Activated CD8-positive, alpha-beta T cell treated with anti-CD3 and anti-CD28 coated beads, Interleukin-2, amount 10 ng/mL, durations not matched to agents 7 days and 5 days (primary cell): Measurements from ENCODE around the gene TMEM80. TPM values are rescaled to one million over a fixed set of nuclear protein-coding genes. Genes with fewer than 3 reads are reported as not detected.

Experiments
- ATAC-seq: fragments of 150-1000 bp; cut with Tn5 transposase; one replicate; pipeline ENCODE4 v1.10.0; 2021; ENCODE audit warnings: moderate library complexity
- CTCF ChIA-PET: fragments of 350-600 bp; sonication (Branson Sonifier 250); formaldehyde crosslinking; loops from one replicate; lab custom pipeline; 2021; ENCODE audit warnings: antibody characterized with exemption; lab: Charles Lee
- POLR2A ChIA-PET: fragments of 350-600 bp; sonication (Branson Sonifier 250); formaldehyde crosslinking; loops from one replicate; lab custom pipeline; 2021; ENCODE audit warnings: antibody characterized with exemption; lab: Charles Lee
- DNase-seq: peaks from one replicate; pipeline ENCODE4 v3.0.0-alpha.2; 2020
- H3K27ac Mint-ChIP-seq: one replicate; pipeline ENCODE4 v1.8.0; 2021; ENCODE audit warnings: mild to moderate bottlenecking, mixed read lengths
- H3K27me3 Mint-ChIP-seq: one replicate; pipeline ENCODE4 v1.8.0; 2021; ENCODE audit warnings: low read depth, mixed read lengths
- H3K36me3 Mint-ChIP-seq: one replicate; pipeline ENCODE4 v1.8.0; 2021; ENCODE audit warnings: low read depth, mixed read lengths
- H3K4me1 Mint-ChIP-seq: one replicate; pipeline ENCODE4 v1.8.0; 2021; ENCODE audit warnings: low read depth, mixed read lengths
- H3K4me3 Mint-ChIP-seq: one replicate; pipeline ENCODE4 v1.8.0; 2021; ENCODE audit warnings: mild to moderate bottlenecking, mixed read lengths
- H3K9me3 Mint-ChIP-seq: one replicate; pipeline ENCODE4 v1.8.0; 2022; ENCODE audit warnings: mixed read lengths; ENCODE audit not compliant: insufficient read depth
- total RNA-seq, 2 experiments: library from RNA; stranded (reverse); gene quantifications; one replicate each; pipeline ENCODE4 v1.2.3, GENCODE V29; 2021

The TMEM80 gene
- total RNA-seq, 2 experiments from 2014 or later, result 27.1 to 29.8 TPM

DNA sequence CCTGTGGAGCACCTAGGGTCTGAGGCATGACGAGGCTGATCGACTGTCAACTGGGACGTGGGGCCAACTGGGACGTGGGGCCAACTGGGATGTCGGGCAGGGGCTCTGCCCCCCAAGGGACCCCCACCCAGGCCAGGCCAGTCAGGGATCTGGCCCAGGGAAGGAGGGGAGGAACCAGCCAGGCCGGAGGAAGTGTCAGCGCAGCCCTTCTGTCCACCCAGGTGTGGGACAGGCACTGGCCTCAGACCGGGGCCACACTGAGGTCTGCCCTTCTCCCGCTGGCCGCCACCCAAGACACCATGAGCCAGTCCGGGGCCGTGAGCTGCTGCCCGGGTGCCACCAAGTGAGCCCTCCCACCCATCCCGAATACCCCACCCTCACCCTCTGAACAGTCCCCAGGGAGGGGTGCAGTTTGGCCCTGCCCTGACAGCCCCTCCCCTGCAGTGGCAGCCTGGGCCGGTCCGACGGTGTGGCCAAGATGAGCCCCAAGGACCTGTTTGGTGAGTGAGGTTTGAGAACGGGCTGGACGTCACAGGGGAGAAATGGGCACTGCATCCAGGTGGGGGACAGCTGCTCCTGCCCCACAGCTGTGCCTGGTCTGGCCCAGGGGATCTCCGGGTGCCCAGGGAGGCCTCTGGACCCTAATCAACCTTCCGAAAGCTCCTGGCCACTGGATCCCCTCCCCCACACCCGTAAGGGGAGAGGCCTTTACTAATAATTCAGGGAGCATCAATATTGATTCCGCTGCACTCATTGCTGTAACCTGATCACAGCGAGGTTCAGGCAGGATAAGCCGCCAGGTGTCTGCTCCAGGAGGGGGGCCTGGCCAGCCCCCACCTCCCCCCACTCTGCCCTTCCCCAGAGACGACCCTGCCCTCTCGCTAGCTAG lies 13.7 kb downstream of the TMEM80 start:
- H3K27me3 Mint-ChIP-seq, result peaks cover 8% of the 10 kb centered on the region
- ChIA-PET CTCF (no interaction called here), POLR2A (no interaction called here)
- H3K27ac Mint-ChIP-seq, result no peak overlapping the region
- H3K9me3 Mint-ChIP-seq, result no peaks in the 10 kb centered on the region
- DNase-seq (no peak), ATAC-seq (no peak)
- H3K36me3 Mint-ChIP-seq, result no peaks in the 10 kb centered on the region
- peaks cover 8% of the 10 kb centered on the region for H3K4me1 Mint-ChIP-seq
- no peak overlapping the region for H3K4me3 Mint-ChIP-seq

DNA sequence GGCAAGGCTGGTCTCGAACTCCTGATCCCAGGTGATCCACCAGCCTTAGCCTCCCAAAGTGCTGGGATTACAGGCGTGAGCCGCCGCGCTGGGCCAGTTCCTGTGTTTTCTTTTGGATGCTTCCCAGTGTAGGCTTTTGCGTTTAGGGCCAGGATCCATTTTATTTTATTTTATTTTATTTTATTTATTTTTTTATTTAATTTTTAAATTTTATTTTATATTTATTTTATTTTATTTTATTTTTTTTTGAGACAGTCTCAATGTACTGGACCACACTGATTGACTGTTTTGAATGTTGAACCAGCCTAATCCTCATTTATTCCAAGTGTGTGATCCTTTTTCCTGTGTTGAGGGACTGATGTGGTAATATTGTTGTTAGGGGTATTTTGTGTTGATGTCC lies 18.8 kb downstream of the TMEM80 start:
- H3K36me3 Mint-ChIP-seq, result no peaks in the 10 kb centered on the region
- ChIA-PET CTCF (no interaction called here), POLR2A (no interaction called here)
- peaks cover 9% of the 10 kb centered on the region for H3K27me3 Mint-ChIP-seq
- no peaks in the 10 kb centered on the region for H3K9me3 Mint-ChIP-seq
- peaks cover 5% of the 10 kb centered on the region for H3K4me1 Mint-ChIP-seq
- no peak for ATAC-seq
- H3K27ac Mint-ChIP-seq, result no peak overlapping the region
- H3K4me3 Mint-ChIP-seq, result no peak overlapping the region
- DNase-seq, result no peak

DNA sequence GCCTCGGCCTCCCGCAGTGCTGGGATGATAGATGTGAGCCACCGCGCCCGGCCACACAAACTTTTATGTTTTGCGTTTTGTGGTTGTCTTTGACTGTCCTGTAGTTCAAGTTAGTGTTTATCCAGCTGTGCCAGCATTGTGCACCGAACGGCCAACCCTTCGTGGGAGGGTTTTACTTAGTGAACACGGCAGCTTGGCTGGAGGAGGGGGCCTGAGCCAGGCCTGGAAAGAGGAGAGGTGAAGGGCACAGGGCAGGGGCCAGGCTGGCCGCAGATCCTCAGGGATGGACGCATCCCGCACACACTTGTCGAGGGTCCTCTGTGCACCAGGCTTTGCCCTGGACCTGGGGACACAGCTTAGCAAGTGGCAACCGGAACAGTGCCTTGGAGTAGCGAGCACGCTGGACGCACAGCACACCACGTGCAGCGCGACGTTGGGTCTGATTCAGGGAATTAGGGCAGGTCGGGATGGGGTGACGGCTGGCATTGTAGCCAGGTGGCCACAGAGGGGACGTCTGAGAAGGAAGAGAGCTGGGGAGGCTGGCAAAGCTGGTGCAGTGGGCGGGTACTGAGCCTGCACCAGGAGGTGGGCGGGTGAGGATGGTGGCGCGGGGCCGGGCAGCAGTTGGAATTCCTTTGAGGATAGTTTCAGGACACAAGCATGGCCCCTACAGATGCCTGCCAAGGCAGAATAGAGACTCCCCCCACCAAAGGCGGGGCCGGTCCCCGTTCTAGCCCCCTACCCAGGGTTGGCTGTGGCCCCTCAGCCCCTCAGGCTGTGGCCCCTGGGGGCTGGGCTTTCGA lies 23.8 kb downstream of the TMEM80 start:
- H3K9me3 Mint-ChIP-seq, result no peaks in the 10 kb centered on the region
- H3K4me1 Mint-ChIP-seq, result peaks cover 11% of the 10 kb centered on the region
- no peak overlapping the region for H3K4me3 Mint-ChIP-seq
- POLR2A ChIA-PET, result no interaction called here
- peaks cover 27% of the 10 kb centered on the region for H3K27me3 Mint-ChIP-seq
- H3K27ac Mint-ChIP-seq, result no peak overlapping the region
- DNase-seq (no peak), ATAC-seq (no peak)
- CTCF ChIA-PET, result no interaction called here
- H3K36me3 Mint-ChIP-seq, result no peaks in the 10 kb centered on the region

DNA sequence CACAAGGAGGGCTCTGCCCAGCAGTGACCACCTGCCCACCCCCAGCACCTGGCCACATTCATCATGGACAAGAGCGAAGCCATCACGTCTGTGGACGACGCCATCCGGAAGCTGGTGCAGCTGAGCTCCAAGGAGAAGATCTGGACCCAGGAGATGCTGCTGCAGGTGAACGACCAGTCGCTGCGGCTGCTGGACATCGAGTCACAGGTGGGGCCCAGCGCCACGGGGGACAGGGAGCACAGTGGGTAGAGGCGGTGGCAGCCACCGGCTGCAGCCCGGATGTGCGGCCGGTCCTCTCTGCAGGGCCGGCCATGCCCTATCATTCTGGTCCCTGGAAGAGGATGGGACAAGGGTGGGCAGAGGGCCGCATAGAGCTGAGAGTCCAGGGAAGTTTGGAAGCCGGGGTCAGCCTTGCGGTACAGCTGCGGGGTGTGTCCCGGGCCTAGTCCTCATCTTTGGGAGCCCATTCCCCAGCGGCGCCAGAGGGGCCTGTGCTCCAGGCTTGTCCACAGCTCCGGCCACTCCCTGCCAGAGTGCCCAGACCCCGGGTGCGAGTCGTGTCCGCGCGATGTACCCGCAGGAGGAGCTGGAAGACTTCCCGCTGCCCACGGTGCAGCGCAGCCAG lies 24.5 kb downstream of the TMEM80 start:
- no peak overlapping the region for H3K27ac Mint-ChIP-seq
- H3K4me3 Mint-ChIP-seq, result peak overlapping the region; percentile 15
- ATAC-seq, result no peak
- H3K27me3 Mint-ChIP-seq, result peaks cover 27% of the 10 kb centered on the region
- no peaks in the 10 kb centered on the region for H3K9me3 Mint-ChIP-seq
- no peaks in the 10 kb centered on the region for H3K36me3 Mint-ChIP-seq
- CTCF ChIA-PET, result interaction anchor here (1.0 kb wide), 1 partner anchor 165 kb away, joined by 3 read pairs; no protein-coding TSS in a partner anchor
- POLR2A ChIA-PET, result interaction anchor here (0.7 kb wide), 1 partner anchor 403 kb away, joined by 4 read pairs; no protein-coding TSS in a partner anchor
- DNase-seq, result no peak
- H3K4me1 Mint-ChIP-seq, result peaks cover 15% of the 10 kb centered on the region

DNA sequence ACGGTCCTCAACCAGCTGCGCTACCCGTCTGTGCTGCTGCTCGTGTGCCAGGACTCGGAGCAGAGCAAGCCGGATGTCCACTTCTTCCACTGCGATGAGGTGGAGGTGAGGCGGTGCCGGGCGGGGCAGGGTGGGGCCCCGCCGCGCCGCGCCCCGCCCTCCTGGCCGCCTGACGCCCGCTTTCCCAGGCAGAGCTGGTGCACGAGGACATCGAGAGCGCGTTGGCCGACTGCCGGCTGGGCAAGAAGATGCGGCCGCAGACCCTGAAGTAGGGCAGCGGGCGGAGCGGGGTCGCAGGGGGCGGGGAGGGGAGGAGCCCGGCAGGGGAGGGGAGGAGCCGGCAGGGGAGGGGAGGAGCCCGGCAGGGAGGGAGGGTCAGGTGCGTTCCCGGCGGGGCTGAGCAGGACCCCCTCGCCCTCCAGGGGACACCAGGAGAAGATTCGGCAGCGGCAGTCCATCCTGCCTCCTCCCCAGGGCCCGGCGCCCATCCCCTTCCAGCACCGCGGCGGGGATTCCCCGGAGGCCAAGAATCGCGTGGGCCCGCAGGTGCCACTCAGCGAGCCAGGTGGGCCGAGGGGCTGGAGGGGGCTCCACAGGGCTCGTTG lies 25.1 kb downstream of the TMEM80 start:
- Mint-ChIP-seq H3K27me3 (peaks cover 25% of the 10 kb centered on the region), H3K27ac (no peak overlapping the region), H3K9me3 (no peaks in the 10 kb centered on the region), H3K36me3 (no peaks in the 10 kb centered on the region), H3K4me3 (no peak overlapping the region), H3K4me1 (peaks cover 18% of the 10 kb centered on the region)
- ATAC-seq (peak; percentile 48), DNase-seq (peak; percentile 44)
- ChIA-PET CTCF (interaction anchor here (1.0 to 2.2 kb wide), 3 partner anchors 10 to 166 kb away, joined by 3 to 5 read pairs (median 4); no protein-coding TSS in a partner anchor), POLR2A (interaction anchor here (0.6 to 0.7 kb wide), 2 partner anchors 403 to 499 kb away, joined by 3 to 4 read pairs; no protein-coding TSS in a partner anchor)

DNA sequence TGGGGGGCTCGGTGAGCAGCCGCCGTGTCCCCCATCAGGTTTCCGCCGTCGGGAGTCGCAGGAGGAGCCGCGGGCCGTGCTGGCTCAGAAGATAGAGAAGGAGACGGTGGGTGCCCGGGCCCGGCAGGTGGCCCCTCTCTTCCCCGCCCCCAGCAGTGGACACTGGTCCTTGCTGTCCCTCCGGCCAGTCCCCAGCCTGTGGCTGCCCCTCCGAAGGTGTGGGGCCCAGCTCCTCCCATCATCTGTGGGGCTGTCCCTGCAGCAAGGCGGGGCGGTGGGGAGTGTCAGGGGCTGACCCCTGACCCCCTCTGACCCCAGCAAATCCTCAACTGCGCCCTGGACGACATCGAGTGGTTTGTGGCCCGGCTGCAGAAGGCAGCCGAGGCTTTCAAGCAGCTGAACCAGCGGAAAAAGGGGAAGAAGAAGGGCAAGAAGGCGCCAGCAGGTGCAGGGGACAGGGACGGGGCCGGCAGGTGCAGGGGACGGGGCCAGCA lies 25.7 kb downstream of the TMEM80 start:
- H3K4me3 Mint-ChIP-seq, result no peak overlapping the region
- POLR2A ChIA-PET, result interaction anchor here (0.6 to 1.4 kb wide), 3 partner anchors 24 to 499 kb away, joined by 3 to 6 read pairs (median 3); partner anchors contain the start of gene TMEM80
- H3K9me3 Mint-ChIP-seq, result no peaks in the 10 kb centered on the region
- CTCF ChIA-PET, result interaction anchor here (0.9 to 7.3 kb wide), 7 partner anchors 9 to 166 kb away, joined by 3 to 86 read pairs (median 5); partner anchors contain the start of genes PHRF1 and TMEM80
- H3K4me1 Mint-ChIP-seq, result peaks cover 18% of the 10 kb centered on the region
- ATAC-seq (no peak), DNase-seq (no peak)
- peaks cover 25% of the 10 kb centered on the region for H3K27me3 Mint-ChIP-seq
- no peaks in the 10 kb centered on the region for H3K36me3 Mint-ChIP-seq
- no peak overlapping the region for H3K27ac Mint-ChIP-seq

DNA sequence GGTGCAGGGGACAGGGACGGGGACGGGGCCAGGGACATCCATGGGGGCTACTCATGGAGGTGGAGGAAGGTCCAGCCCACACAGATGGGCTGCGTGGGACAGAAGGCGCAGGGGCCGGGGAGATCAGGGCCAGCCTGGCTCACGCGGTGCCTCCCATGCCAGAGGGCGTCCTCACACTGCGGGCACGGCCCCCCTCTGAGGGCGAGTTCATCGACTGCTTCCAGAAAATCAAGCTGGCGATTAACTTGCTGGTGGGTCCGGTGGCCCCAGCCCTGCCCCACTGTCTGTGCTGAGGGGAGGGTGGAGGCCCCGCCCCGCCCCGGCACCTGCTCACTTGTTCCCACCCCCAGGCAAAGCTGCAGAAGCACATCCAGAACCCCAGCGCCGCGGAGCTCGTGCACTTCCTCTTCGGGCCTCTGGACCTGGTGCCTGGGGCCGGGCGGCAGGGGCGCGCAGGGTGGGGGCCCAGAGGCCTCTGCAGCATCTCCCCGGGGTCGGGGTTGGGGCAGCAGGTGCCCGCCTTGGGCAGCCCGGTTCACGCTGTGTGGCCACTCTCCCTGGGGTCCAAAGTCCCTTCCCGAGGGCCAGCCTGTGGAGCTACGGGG lies 26.2 kb downstream of the TMEM80 start:
- DNase-seq, result peak; percentile 68
- no peak overlapping the region for H3K4me3 Mint-ChIP-seq
- POLR2A ChIA-PET, result interaction anchor here (0.6 to 1.4 kb wide), 3 partner anchors 24 to 275 kb away, joined by 3 to 6 read pairs (median 3); partner anchors contain the start of gene TMEM80
- H3K4me1 Mint-ChIP-seq, result peaks cover 20% of the 10 kb centered on the region
- CTCF ChIA-PET, result interaction anchor here (0.9 to 7.3 kb wide), 9 partner anchors 9 to 417 kb away, joined by 3 to 86 read pairs (median 4); partner anchors contain the start of genes PHRF1 and TMEM80
- no peaks in the 10 kb centered on the region for H3K36me3 Mint-ChIP-seq
- ATAC-seq, result peak; percentile 47
- no peaks in the 10 kb centered on the region for H3K9me3 Mint-ChIP-seq
- no peak overlapping the region for H3K27ac Mint-ChIP-seq
- peaks cover 25% of the 10 kb centered on the region for H3K27me3 Mint-ChIP-seq

DNA sequence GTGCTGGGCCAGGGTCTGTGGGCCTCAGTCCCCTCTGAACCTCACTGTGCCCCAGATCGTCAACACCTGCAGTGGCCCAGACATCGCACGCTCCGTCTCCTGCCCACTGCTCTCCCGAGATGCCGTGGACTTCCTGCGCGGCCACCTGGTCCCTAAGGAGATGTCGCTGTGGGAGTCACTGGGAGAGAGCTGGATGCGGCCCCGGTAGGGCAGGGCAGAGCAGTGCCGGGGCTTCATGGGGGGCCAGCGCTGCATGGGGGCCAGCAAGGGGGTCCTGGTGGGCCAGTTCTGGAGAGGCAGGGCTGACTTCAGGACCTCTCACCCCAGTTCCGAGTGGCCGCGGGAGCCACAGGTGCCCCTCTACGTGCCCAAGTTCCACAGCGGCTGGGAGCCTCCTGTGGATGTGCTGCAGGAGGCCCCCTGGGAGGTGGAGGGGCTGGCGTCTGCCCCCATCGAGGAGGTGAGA lies 26.8 kb downstream of the TMEM80 start:
- Mint-ChIP-seq H3K9me3 (no peaks in the 10 kb centered on the region), H3K4me3 (no peak overlapping the region), H3K4me1 (peaks cover 21% of the 10 kb centered on the region), H3K27me3 (peaks cover 25% of the 10 kb centered on the region), H3K36me3 (no peaks in the 10 kb centered on the region), H3K27ac (no peak overlapping the region)
- ChIA-PET CTCF (interaction anchor here (0.9 to 7.3 kb wide), 11 partner anchors 8 to 418 kb away, joined by 3 to 86 read pairs (median 5); partner anchors contain the start of genes DEAF1, PHRF1 and TMEM80), POLR2A (interaction anchor here (0.6 to 1.4 kb wide), 3 partner anchors 25 to 276 kb away, joined by 3 to 6 read pairs (median 3); partner anchors contain the start of gene TMEM80)
- ATAC-seq, result no peak
- no peak for DNase-seq

DNA sequence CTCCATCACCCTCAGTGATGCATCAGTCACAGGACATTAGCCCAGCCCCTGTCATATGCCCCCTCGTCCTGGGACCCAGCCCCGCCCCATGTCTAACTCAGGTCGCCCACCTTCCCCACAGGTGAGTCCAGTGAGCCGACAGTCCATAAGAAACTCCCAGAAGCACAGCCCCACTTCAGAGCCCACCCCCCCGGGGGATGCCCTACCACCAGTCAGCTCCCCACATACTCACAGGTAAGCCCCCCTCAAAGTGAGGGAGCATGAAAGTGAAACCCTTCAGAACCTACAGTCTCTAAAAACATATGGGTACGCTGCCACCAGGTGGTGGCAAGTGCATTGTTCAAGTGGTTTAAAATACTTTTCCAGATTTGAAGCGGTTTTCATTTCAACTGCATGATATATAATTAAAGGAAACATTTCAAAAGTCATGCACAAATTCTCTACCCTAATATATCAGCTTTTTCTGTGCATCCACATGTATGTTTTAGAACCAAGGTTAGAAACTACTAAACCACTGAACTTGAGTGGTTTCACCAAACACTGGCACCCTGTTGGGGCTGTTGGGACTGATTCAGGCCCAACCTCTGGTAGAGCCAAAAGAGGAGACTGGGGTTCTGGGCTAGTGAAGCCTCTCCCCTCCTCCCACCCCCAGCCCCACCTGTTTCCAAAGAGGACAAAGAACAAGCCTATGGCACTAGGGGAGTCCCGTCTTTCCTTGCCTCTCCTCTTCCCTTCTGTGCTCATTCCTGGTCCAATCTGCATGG lies 27.7 kb downstream of the TMEM80 start:
- Mint-ChIP-seq H3K4me3 (peak overlapping the region; percentile 10), H3K9me3 (no peaks in the 10 kb centered on the region), H3K36me3 (no peaks in the 10 kb centered on the region), H3K27ac (peak overlapping the region; percentile 30), H3K27me3 (peaks cover 25% of the 10 kb centered on the region), H3K4me1 (peaks cover 25% of the 10 kb centered on the region)
- DNase-seq, result peak; percentile 77
- peak; percentile 30 for ATAC-seq
- CTCF ChIA-PET, result interaction anchor here (0.6 to 7.3 kb wide), 15 partner anchors 18 to 322 kb away, joined by 3 to 86 read pairs (median 4); partner anchors contain the start of genes DEAF1, PTDSS2 and TMEM80
- POLR2A ChIA-PET, result no interaction called here
